Stomach smooth muscle (tissue), 2 donors: Measurements from ENCODE around the gene LCE1C.

Experiments
- H3K27ac ChIP-seq: one replicate; pipeline ENCODE4 v1.7.0; 2013; ENCODE audit warnings: mild to moderate bottlenecking, low read length, inconsistent platforms
- H3K27me3 ChIP-seq, 2 donors: one replicate each; pipeline ENCODE4 v1.7.0; 2013; ENCODE audit warnings: low read length in 2 of 2; ENCODE audit not compliant: insufficient read depth in 2 of 2, control insufficient read depth in 1 of 2
- H3K36me3 ChIP-seq, 2 donors: one replicate each; pipeline ENCODE4 v1.7.0; 2013; ENCODE audit warnings: low read length in 2 of 2; ENCODE audit not compliant: control insufficient read depth in 2 of 2, insufficient read depth in 2 of 2
- H3K4me1 ChIP-seq: one replicate; pipeline ENCODE4 v1.7.0; 2013; ENCODE audit warnings: low read length; ENCODE audit not compliant: control insufficient read depth, insufficient read depth
- H3K4me3 ChIP-seq, 2 donors: one replicate each; pipeline ENCODE4 v1.7.0; 2013; ENCODE audit warnings: low read length in 2 of 2
- H3K9ac ChIP-seq, 2 donors: one replicate each; pipeline ENCODE4 v1.7.0; 2013; ENCODE audit warnings: low read length in 2 of 2, mild to moderate bottlenecking in 1 of 2
- H3K9me3 ChIP-seq, 2 donors: one replicate each; pipeline ENCODE4 v1.7.0; 2013; ENCODE audit warnings: low read length in 2 of 2; ENCODE audit not compliant: control insufficient read depth in 2 of 2
- donor health status: healthy.
- donor health status: Pancreatic carcinoma.

The LCE1C gene

GRCh38 chr1:152796421-152796820 lies 10.0 kb downstream of the LCE1C start, which contains the start of gene LCE1D:
Gene LCE1D, plus strand, starts transcription at chr1:152796721. Its CDS starts 1,074 bp downstream, at chr1:152797795.
- Histone ChIP-seq H3K27ac (no peak within 1 kb of the TSS), H3K4me3 (no peak within 1 kb of the TSS), H3K9ac (no peak within 1 kb of the TSS), H3K36me3 (no peaks in the 10 kb centered on the region), H3K9me3 (no peaks in the 10 kb centered on the region), H3K4me1 (no peaks in the 10 kb centered on the region), H3K27me3 (no peaks in the 10 kb centered on the region)

GRCh38 chr1:152795686-152796085 lies 10.8 kb downstream of the LCE1C start:
- Histone ChIP-seq H3K9ac (no peak overlapping the region), H3K4me1 (no peaks in the 10 kb centered on the region), H3K9me3 (no peaks in the 10 kb centered on the region), H3K4me3 (no peak overlapping the region), H3K27me3 (no peaks in the 10 kb centered on the region), H3K27ac (no peak overlapping the region), H3K36me3 (no peaks in the 10 kb centered on the region)

GRCh38 chr1:152786077-152786476 lies 20.4 kb downstream of the LCE1C start, which contains the start of gene LCE1E:
Gene LCE1E, plus strand, starts transcription at chr1:152786257. Its CDS starts 1,043 bp downstream, at chr1:152787300.
- Histone ChIP-seq H3K27me3 (no peaks in the 10 kb centered on the region), H3K36me3 (no peaks in the 10 kb centered on the region), H3K27ac (no peak within 1 kb of the TSS), H3K9ac (no peak within 1 kb of the TSS), H3K4me1 (no peaks in the 10 kb centered on the region), H3K9me3 (no peaks in the 10 kb centered on the region), H3K4me3 (no peak within 1 kb of the TSS)

- H3K4me1 ChIP-seq: no peaks in the 10 kb centered on the region
Measured at GRCh38 chr1:152783095-152783494, 23.4 kb downstream of the LCE1C start.

GRCh38 chr1:152777510-152778137 lies 28.8 kb downstream of the LCE1C start:
- Histone ChIP-seq H3K9me3 (no peaks in the 10 kb centered on the region), H3K4me1 (no peaks in the 10 kb centered on the region), H3K27me3 (no peaks in the 10 kb centered on the region), H3K27ac (no peak overlapping the region), H3K36me3 (no peaks in the 10 kb centered on the region), H3K4me3 (no peak overlapping the region), H3K9ac (no peak overlapping the region)

More at GRCh38 chr1:152783095-152783494, 23.4 kb downstream of the LCE1C start:
- no peaks in the 10 kb centered on the region for H3K36me3 ChIP-seq
- no peak overlapping the region for H3K9ac ChIP-seq
- no peak overlapping the region for H3K27ac ChIP-seq
- H3K4me3 ChIP-seq: no peak overlapping the region
- H3K27me3 ChIP-seq: no peaks in the 10 kb centered on the region
- no peaks in the 10 kb centered on the region for H3K9me3 ChIP-seq

GRCh38 chr1:152776361-152776760 lies 30.1 kb downstream of the LCE1C start:
- Histone ChIP-seq H3K9me3 (no peaks in the 10 kb centered on the region), H3K27ac (no peak overlapping the region), H3K4me3 (no peak overlapping the region), H3K9ac (no peak overlapping the region), H3K27me3 (no peaks in the 10 kb centered on the region), H3K4me1 (no peaks in the 10 kb centered on the region), H3K36me3 (no peaks in the 10 kb centered on the region)

- Histone ChIP-seq H3K4me3 (no peak within 1 kb of the TSS), H3K9me3 (no peaks in the 10 kb centered on the region), H3K27me3 (no peaks in the 10 kb centered on the region), H3K27ac (no peak within 1 kb of the TSS), H3K36me3 (no peaks in the 10 kb centered on the region), H3K4me1 (no peaks in the 10 kb centered on the region), H3K9ac (no peak within 1 kb of the TSS)
Measured at GRCh38 chr1:152774875-152775274, 31.6 kb downstream of the LCE1C start, which contains the start of gene LCE1F. Gene LCE1F, plus strand, starts transcription at chr1:152775140. Its CDS starts 1,232 bp downstream, at chr1:152776372.

- H3K4me1 ChIP-seq: no peaks in the 10 kb centered on the region
- peaks cover 0 to 3% of the 10 kb centered on the region in 2 donors for H3K9me3 ChIP-seq
- H3K36me3 ChIP-seq: no peaks in the 10 kb centered on the region
- no peaks in the 10 kb centered on the region for H3K27me3 ChIP-seq
- H3K9ac ChIP-seq: no peak overlapping the region
- no peak overlapping the region for H3K27ac ChIP-seq
- H3K4me3 ChIP-seq: no peak overlapping the region
Measured at GRCh38 chr1:152770411-152770810, 36.0 kb downstream of the LCE1C start.

- Histone ChIP-seq H3K36me3 (no peaks in the 10 kb centered on the region), H3K9me3 (peaks cover 0 to 3% of the 10 kb centered on the region in 2 donors)
Measured at GRCh38 chr1:152768847-152769533, 37.5 kb downstream of the LCE1C start.

GRCh38 chr1:152761609-152762213 lies 44.7 kb downstream of the LCE1C start:
- Histone ChIP-seq H3K36me3 (no peaks in the 10 kb centered on the region), H3K9me3 (peaks cover 0 to 2% of the 10 kb centered on the region in 2 donors), H3K27me3 (no peaks in the 10 kb centered on the region), H3K27ac (no peak overlapping the region), H3K4me1 (no peaks in the 10 kb centered on the region), H3K9ac (no peak overlapping the region), H3K4me3 (no peak overlapping the region)

More at GRCh38 chr1:152768847-152769533, 37.5 kb downstream of the LCE1C start:
- Histone ChIP-seq H3K9ac (no peak overlapping the region), H3K4me1 (no peaks in the 10 kb centered on the region), H3K27ac (no peak overlapping the region), H3K4me3 (no peak overlapping the region), H3K27me3 (no peaks in the 10 kb centered on the region)
